Breast epithelium (tissue), 3 donors: Measurements from ENCODE around the gene FUT8.

Source experiments
- POLR2A ChIP-seq: fragments of 450-650 bp; IDR thresholded peaks from one replicate; pipeline ENCODE4 v1.6.1; 2016; ENCODE audit warnings: antibody characterized with exemption, mild to moderate bottlenecking, moderate library complexity
- TF ChIP-seq, protein P1 (sequence below), 3 donors: fragments of 450-650 bp; IDR thresholded peaks; one replicate each; pipeline ENCODE4 v1.5.1; 2016 to 2017; ENCODE audit warnings: antibody characterized with exemption in 3 of 3, mild to moderate bottlenecking in 3 of 3, moderate library complexity in 3 of 3

DNA sequence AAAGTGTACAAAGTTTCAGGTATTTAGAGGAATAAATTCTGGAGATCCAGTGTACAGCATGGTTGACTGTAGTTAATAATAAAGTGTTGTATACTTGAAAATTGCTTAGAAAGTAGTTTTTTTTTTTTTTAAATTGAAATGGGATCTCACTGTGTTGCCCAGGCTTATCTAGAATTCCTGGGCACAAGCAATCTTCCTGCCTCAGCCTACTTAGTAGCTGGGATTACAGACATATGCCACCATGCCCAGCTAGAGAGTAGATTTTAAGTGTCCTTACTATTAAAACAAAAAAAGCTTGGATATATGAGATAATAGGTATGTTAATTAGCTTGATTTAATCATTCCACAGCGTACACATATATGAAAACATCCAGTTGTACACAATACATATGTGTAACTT, 27.7 kb downstream of the FUT8 start:
- TF ChIP-seq, protein P1, sequence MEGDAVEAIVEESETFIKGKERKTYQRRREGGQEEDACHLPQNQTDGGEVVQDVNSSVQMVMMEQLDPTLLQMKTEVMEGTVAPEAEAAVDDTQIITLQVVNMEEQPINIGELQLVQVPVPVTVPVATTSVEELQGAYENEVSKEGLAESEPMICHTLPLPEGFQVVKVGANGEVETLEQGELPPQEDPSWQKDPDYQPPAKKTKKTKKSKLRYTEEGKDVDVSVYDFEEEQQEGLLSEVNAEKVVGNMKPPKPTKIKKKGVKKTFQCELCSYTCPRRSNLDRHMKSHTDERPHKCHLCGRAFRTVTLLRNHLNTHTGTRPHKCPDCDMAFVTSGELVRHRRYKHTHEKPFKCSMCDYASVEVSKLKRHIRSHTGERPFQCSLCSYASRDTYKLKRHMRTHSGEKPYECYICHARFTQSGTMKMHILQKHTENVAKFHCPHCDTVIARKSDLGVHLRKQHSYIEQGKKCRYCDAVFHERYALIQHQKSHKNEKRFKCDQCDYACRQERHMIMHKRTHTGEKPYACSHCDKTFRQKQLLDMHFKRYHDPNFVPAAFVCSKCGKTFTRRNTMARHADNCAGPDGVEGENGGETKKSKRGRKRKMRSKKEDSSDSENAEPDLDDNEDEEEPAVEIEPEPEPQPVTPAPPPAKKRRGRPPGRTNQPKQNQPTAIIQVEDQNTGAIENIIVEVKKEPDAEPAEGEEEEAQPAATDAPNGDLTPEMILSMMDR (IDR thresholded peaks at IDR 0.05): no peak
- no peak for TF ChIP-seq POLR2A
